Measurements from ENCODE around the gene LRRC32.

The LRRC32 gene

GRCh38 chr11:76705826-76706225 is 35.3 kb upstream of the LRRC32 start:
- TF ChIP-seq CTCF (IDR thresholded peaks at IDR 0.05) = no peak
- no peak for DNase-seq (ENCODE audit: low spot score)
- Histone ChIP-seq H3K27ac (no peak overlapping the region), H3K4me3 (no peak overlapping the region)

DNA sequence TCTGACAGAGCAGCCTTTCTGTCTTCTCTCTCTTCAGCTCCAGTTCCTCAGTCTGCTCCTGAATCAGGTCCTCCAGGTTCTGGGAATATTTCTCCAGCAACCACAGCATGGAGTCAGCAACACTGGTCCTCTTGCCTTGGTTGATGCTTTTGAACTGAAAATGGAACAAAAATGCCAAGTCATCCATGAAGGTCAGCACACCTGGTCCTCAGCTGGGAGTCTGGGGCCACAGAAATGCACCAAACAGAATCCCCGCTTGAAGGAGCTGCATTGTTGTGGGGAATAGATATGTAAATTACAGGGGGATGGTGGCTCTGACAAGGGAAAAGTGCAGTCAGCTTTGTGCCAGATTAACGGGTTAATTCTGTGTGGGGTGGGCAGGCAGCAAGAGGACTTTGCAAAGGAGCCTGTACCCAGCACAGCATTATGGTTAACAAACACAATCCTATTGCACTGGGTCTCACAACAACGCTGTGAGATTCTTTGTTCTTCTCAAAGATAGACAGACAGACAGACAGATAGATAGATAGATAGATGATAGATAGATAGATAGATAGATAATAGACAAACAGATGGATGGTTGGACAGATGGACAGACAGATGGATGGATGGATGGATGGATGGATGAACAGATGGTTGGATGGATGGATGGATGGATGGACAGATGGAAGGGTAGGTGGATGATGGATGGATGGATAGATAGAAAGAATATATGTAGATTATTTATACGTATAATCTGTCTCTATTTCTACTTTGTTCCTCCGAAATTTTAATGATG is 33.8 kb upstream of the LRRC32 start:
- TF ChIP-seq CTCF (IDR thresholded peaks at IDR 0.05) = no peak
- no peak for DNase-seq (ENCODE audit: low spot score)
- H3K27ac ChIP-seq = no peak overlapping the region
- H3K4me3 ChIP-seq = no peak overlapping the region

GRCh38 chr11:76703707-76704106 is 33.2 kb upstream of the LRRC32 start:
- no peak for DNase-seq (ENCODE audit: low spot score)
- no peak overlapping the region for H3K27ac ChIP-seq
- no peak for TF ChIP-seq CTCF (IDR thresholded peaks at IDR 0.05)
- no peak overlapping the region for H3K4me3 ChIP-seq

DNA sequence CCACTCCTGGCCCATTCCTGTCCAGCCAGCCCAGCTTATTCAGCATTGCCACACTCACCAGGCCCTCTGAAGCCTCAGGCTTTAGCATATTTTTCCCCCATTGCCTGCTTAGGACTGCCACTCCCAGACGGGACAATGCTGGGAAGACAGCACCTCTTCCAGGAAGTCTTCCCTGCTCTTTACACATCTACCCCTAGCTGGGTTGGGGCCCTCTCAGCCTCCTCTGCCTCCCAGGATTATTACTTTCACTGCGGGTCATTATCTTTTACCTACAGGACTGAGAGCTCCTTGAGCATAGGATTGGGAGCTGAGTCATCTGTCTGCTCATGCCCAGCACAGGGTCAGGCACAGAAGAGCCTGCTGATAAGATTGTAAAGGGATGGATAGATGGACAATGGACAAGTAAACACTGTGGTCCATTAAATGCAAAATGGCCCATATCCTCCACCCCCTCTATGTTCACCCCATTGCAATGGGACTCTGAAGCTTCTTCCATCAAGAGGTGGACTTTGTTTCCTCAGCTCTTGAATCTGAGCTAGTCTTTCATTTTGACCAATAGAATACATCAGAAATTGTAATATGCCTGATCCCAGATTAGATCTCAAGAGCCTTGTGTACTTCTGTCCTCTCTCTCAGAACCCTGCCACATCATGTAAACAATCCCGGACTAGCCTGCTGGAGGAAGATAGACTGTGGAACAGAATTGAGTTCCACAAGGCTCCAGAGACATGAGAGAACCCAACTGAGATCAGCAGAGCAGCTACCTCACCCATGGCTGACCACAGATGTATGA is 32.0 kb upstream of the LRRC32 start:
- no peak for DNase-seq (ENCODE audit: low spot score)
- no peak for TF ChIP-seq CTCF (IDR thresholded peaks at IDR 0.05)
- no peak overlapping the region for H3K4me3 ChIP-seq
- no peak overlapping the region for H3K27ac ChIP-seq

- no peak for TF ChIP-seq CTCF (IDR thresholded peaks at IDR 0.05)
- DNase-seq (ENCODE audit: low spot score) = no peak
- no peak overlapping the region for H3K27ac ChIP-seq
- H3K4me3 ChIP-seq = no peak overlapping the region
These were observed 30.9 kb upstream of the LRRC32 start for GRCh38 chr11:76701294-76702040.

- no peak overlapping the region for H3K27ac ChIP-seq
- TF ChIP-seq CTCF (IDR thresholded peaks at IDR 0.05) = no peak
- no peak overlapping the region for H3K4me3 ChIP-seq
- no peak for DNase-seq (ENCODE audit: low spot score)
These were observed 29.9 kb upstream of the LRRC32 start for GRCh38 chr11:76700177-76701100.
